Smooth muscle cell (in vitro differentiated cells): ENCODE measurements around the gene RELN. TPM values are rescaled to one million over a fixed set of nuclear protein-coding genes. Genes with fewer than 3 reads are reported as not detected.

Source experiments
- DNase-seq: peaks from one replicate; lab custom pipeline; 2025; ENCODE audit not compliant: unreplicated experiment; lab: John Stamatoyannopoulos, UW
- H2AFZ ChIP-seq: fragments of 200-600 bp; sonication (generic); 2 replicates; pipeline ENCODE4 v1.6.0; 2016; ENCODE audit warnings: antibody characterized with exemption, low read depth, mild to moderate bottlenecking
- H3F3A ChIP-seq: fragments of 200-600 bp; sonication (generic); 2 replicates; pipeline ENCODE4 v1.6.0; 2017; ENCODE audit warnings: antibody characterized with exemption, low read depth
- H3K27ac ChIP-seq: fragments of 200-600 bp; sonication (generic); 2 replicates; pipeline ENCODE4 v1.5.1; 2016; ENCODE audit warnings: low read depth, mild to moderate bottlenecking
- H3K27me3 ChIP-seq: fragments of 200-600 bp; sonication (generic); 2 replicates; pipeline ENCODE4 v1.6.1; 2016; ENCODE audit warnings: low read depth, mild to moderate bottlenecking
- H3K36me3 ChIP-seq: fragments of 200-600 bp; sonication (generic); 2 replicates; pipeline ENCODE4 v1.5.1; 2016; ENCODE audit warnings: low read depth
- H3K4me1 ChIP-seq: fragments of 200-600 bp; sonication (generic); 2 replicates; pipeline ENCODE4 v1.5.1; 2016; ENCODE audit warnings: low read depth
- H3K4me2 ChIP-seq: fragments of 200-600 bp; sonication (generic); 2 replicates; pipeline ENCODE4 v1.6.0; 2016; ENCODE audit warnings: mild to moderate bottlenecking
- H3K4me3 ChIP-seq: fragments of 200-600 bp; sonication (generic); 2 replicates; pipeline ENCODE4 v1.5.1; 2016; ENCODE audit warnings: mild to moderate bottlenecking
- H3K79me2 ChIP-seq: fragments of 200-600 bp; sonication (generic); 2 replicates; pipeline ENCODE4 v1.6.0; 2016; ENCODE audit warnings: low read depth, mild to moderate bottlenecking
- H3K9ac ChIP-seq: fragments of 200-600 bp; sonication (generic); 2 replicates; pipeline ENCODE4 v1.6.0; 2016; ENCODE audit warnings: low read depth
- H3K9me3 ChIP-seq: fragments of 200-600 bp; sonication (generic); replicated peaks from 2 replicates; pipeline ENCODE4 v1.5.1; 2016; ENCODE audit warnings: low read depth
- H4K20me1 ChIP-seq: fragments of 200-600 bp; sonication (generic); 2 replicates; pipeline ENCODE4 v1.6.0; 2016; ENCODE audit warnings: low read depth
- CTCF ChIP-seq: fragments of 200-600 bp; sonication (generic); IDR thresholded peaks from 2 replicates; pipeline ENCODE4 v1.5.1; 2017; ENCODE audit warnings: borderline replicate concordance, mild to moderate bottlenecking, antibody characterized with exemption; ENCODE audit not compliant: insufficient read depth, poor library complexity, severe bottlenecking
- WGBS: methylation state at CpG from one replicate; pipeline ENCODE4 v1.1.7; 2016; ENCODE audit warnings: low lambda C conversion rate; 5-methylcytosine and 5-hydroxymethylcytosine counted together
- polyA plus RNA-seq: library from polyadenylated mRNA; unstranded; fragments of >200 nt; fragmentation: Nextera tagmentation; extraction: Ambion mirVana; gene quantifications from 2 replicates; pipeline ENCODE4 v1.2.1, GENCODE V29; 2016
- total RNA-seq: library from RNA; depleted of rRNA; stranded (reverse); fragments of >200 nt; gene quantifications from 2 replicates; pipeline ENCODE4 v1.2.3, GENCODE V29; 2014

Gene RELN
- total and polyA plus RNA-seq, 2 experiments from 2014 or later = 0.90 TPM; not detected in 1

- no peaks in the 10 kb centered on the region for H4K20me1 ChIP-seq
- no peaks in the 10 kb centered on the region for H3K79me2 ChIP-seq
- no peak overlapping the region for H3K27ac ChIP-seq
- no peaks in the 10 kb centered on the region for H3K27me3 ChIP-seq
- no peak for DNase-seq
- H3K9ac ChIP-seq = no peak overlapping the region
- TF ChIP-seq CTCF = no peak
- H3K9me3 ChIP-seq = no peaks in the 10 kb centered on the region
- no peaks in the 10 kb centered on the region for H3K36me3 ChIP-seq
- no peak overlapping the region for H2AFZ ChIP-seq
- H3K4me2 ChIP-seq = no peak overlapping the region
- H3F3A ChIP-seq = no peaks in the 10 kb centered on the region
- no peak overlapping the region for H3K4me3 ChIP-seq
- H3K4me1 ChIP-seq = no peaks in the 10 kb centered on the region
Measured at GRCh38 chr7:103592844-103593243, 396.6 kb downstream of the RELN start.

GRCh38 chr7:103592187-103592586 is 397.3 kb downstream of the RELN start:
- no peak overlapping the region for H3K9ac ChIP-seq

GRCh38 chr7:103580031-103580430 is 409.4 kb downstream of the RELN start:
- Histone ChIP-seq H3K27me3 (no peaks in the 10 kb centered on the region), H3F3A (no peaks in the 10 kb centered on the region), H3K4me1 (no peaks in the 10 kb centered on the region), H3K4me3 (no peak overlapping the region), H3K36me3 (no peaks in the 10 kb centered on the region), H3K79me2 (no peaks in the 10 kb centered on the region), H3K4me2 (no peak overlapping the region), H3K9ac (no peak overlapping the region), H2AFZ (no peak overlapping the region), H4K20me1 (no peaks in the 10 kb centered on the region), H3K27ac (no peak overlapping the region), H3K9me3 (no peaks in the 10 kb centered on the region)
- DNase-seq = no peak
- no peak for TF ChIP-seq CTCF
- 95% methylated on average over 2 of the region's 2 CpGs for WGBS

More at GRCh38 chr7:103592187-103592586, 397.3 kb downstream of the RELN start:
- Histone ChIP-seq H4K20me1 (no peaks in the 10 kb centered on the region), H3F3A (no peaks in the 10 kb centered on the region), H3K4me1 (no peaks in the 10 kb centered on the region), H3K27ac (no peak overlapping the region), H3K4me2 (no peak overlapping the region), H2AFZ (no peak overlapping the region), H3K36me3 (no peaks in the 10 kb centered on the region), H3K27me3 (no peaks in the 10 kb centered on the region), H3K4me3 (no peak overlapping the region), H3K9me3 (no peaks in the 10 kb centered on the region), H3K79me2 (no peaks in the 10 kb centered on the region)
- no peak for DNase-seq
- no peak for TF ChIP-seq CTCF
- 92% methylated on average over 1 of the region's 1 CpG for WGBS

- Histone ChIP-seq H3K9me3 (no peaks in the 10 kb centered on the region), H3K79me2 (no peaks in the 10 kb centered on the region), H3K27me3 (no peaks in the 10 kb centered on the region), H3K9ac (no peak overlapping the region), H3K36me3 (no peaks in the 10 kb centered on the region), H2AFZ (no peak overlapping the region), H3K4me3 (no peak overlapping the region), H3K27ac (no peak overlapping the region), H4K20me1 (no peaks in the 10 kb centered on the region), H3K4me1 (no peaks in the 10 kb centered on the region), H3K4me2 (no peak overlapping the region), H3F3A (no peaks in the 10 kb centered on the region)
- no peak for DNase-seq
- 96% methylated on average over 2 of the region's 2 CpGs for WGBS
- no peak for TF ChIP-seq CTCF
Measured at GRCh38 chr7:103577059-103577458, 412.4 kb downstream of the RELN start.
